ENCODE measurements around the gene BCAS3. TPM values are rescaled to one million over a fixed set of nuclear protein-coding genes. Genes with fewer than 3 reads are reported as not detected.

Gene BCAS3
- total RNA-seq, 2 experiments from 2014 or later: 13.7 to 25.8 TPM

Other genes with a start within 250 kb of the BCAS3 start
- gene APPBP2, start 151.6 kb upstream of the BCAS3 start, total RNA-seq: 10 to 100 TPM; 25.9 to 31.8 TPM
- 10 to 100 TPM; 20.3 to 22.6 TPM for gene PPM1D, start 77.7 kb upstream of the BCAS3 start, total RNA-seq

Data from activated CD8-positive, alpha-beta memory T cell treated with anti-CD3 and anti-CD28 coated beads, Interleukin-2, amount 10 ng/mL, durations not matched to agents 7 days and 5 days (primary cell).